Hepatocyte (in vitro differentiated cells): ENCODE measurements around the gene DOCK1.

Source experiments
- EZH2phosphoT487 ChIP-seq: fragments of 200-600 bp; sonication (generic); IDR thresholded peaks from one replicate; pipeline ENCODE4 v1.6.1; 2018; ENCODE audit warnings: antibody characterized with exemption, mild to moderate bottlenecking, low read depth, moderate library complexity; ENCODE audit not compliant: unreplicated experiment, severe bottlenecking
- TF ChIP-seq, protein P1 (sequence below): fragments of 200-600 bp; sonication (generic); IDR thresholded peaks from 2 replicates; pipeline ENCODE4 v1.5.1; 2016; ENCODE audit warnings: antibody characterized with exemption, mild to moderate bottlenecking; ENCODE audit not compliant: poor library complexity

- TF ChIP-seq, protein P1, sequence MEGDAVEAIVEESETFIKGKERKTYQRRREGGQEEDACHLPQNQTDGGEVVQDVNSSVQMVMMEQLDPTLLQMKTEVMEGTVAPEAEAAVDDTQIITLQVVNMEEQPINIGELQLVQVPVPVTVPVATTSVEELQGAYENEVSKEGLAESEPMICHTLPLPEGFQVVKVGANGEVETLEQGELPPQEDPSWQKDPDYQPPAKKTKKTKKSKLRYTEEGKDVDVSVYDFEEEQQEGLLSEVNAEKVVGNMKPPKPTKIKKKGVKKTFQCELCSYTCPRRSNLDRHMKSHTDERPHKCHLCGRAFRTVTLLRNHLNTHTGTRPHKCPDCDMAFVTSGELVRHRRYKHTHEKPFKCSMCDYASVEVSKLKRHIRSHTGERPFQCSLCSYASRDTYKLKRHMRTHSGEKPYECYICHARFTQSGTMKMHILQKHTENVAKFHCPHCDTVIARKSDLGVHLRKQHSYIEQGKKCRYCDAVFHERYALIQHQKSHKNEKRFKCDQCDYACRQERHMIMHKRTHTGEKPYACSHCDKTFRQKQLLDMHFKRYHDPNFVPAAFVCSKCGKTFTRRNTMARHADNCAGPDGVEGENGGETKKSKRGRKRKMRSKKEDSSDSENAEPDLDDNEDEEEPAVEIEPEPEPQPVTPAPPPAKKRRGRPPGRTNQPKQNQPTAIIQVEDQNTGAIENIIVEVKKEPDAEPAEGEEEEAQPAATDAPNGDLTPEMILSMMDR = no peak
- TF ChIP-seq EZH2phosphoT487 = no peak
These were observed 295.4 kb downstream of the DOCK1 start for GRCh38 chr10:127200646-127201045.
